SK-N-SH (cell line): ENCODE results near the gene NOL4L. TPM values are rescaled to one million over a fixed set of nuclear protein-coding genes. Genes with fewer than 3 reads are reported as not detected.

ENCODE experiments used
- CTCF ChIA-PET: fragments of 300-600, 350-600 bp; formaldehyde crosslinking; extraction: SDS; loops from one replicate; lab custom pipeline; 2021; lab: Yijun Ruan, JAX
- POLR2A ChIA-PET: fragments of 350-600 bp; sonication (Branson Sonifier 250); formaldehyde crosslinking; extraction: SDS; loops from one replicate; lab custom pipeline; 2020; ENCODE audit warnings: antibody characterized with exemption, inconsistent platforms; lab: Yijun Ruan, JAX
- DNase-seq: peaks from one replicate; pipeline ENCODE4 v3.0.0; 2012
- H2AFZ ChIP-seq: fragments of 200-600 bp; sonication (generic); 2 replicates; pipeline ENCODE4 v1.8.1; 2016; ENCODE audit warnings: antibody characterized with exemption, mild to moderate bottlenecking, low read depth
- H3F3A ChIP-seq: fragments of 200-600 bp; sonication (generic); replicated peaks from 2 replicates; pipeline ENCODE3; 2016; ENCODE audit warnings: antibody characterized with exemption, mild to moderate bottlenecking; ENCODE audit not compliant: insufficient read depth
- H3K27ac ChIP-seq, 2 experiments: fragments of 200-500 bp in 1 of 2; fragments of 200-600 bp in 1 of 2; sonication (Bioruptor generic) in 1 of 2; sonication (generic), shearing (Covaris generic) in 1 of 2; 2 replicates each; pipeline versions ENCODE4 v1.5.1 to v1.6.1; 2014 to 2016; ENCODE audit warnings: low read depth in 2 of 2, inconsistent platforms in 1 of 2, low read length in 1 of 2, mild to moderate bottlenecking in 1 of 2, mixed read lengths in 1 of 2
- H3K27me3 ChIP-seq: fragments of 200-600 bp; sonication (generic), shearing (Covaris generic); 2 replicates; pipeline ENCODE4 v1.6.1; 2016; ENCODE audit warnings: mixed run types; ENCODE audit not compliant: insufficient read depth
- H3K36me3 ChIP-seq, 2 experiments: fragments of 200-500 bp in 1 of 2; fragments of 200-600 bp in 1 of 2; sonication (Bioruptor generic) in 1 of 2; sonication (generic) in 1 of 2; replicated peaks in 1 of 2; 2 replicates each; pipeline versions ENCODE3 to v1.5.1; 2014 to 2016; ENCODE audit warnings: low read length in 1 of 2, mild to moderate bottlenecking in 1 of 2; ENCODE audit not compliant: insufficient read depth in 2 of 2, control insufficient read depth in 1 of 2
- H3K4me1 ChIP-seq, 2 experiments: fragments of 200-500 bp in 1 of 2; fragments of 200-600 bp in 1 of 2; sonication (Bioruptor generic) in 1 of 2; sonication (generic), shearing (Covaris generic) in 1 of 2; 2 replicates each; pipeline versions ENCODE4 v1.5.1 to v1.6.1; 2014 to 2016; ENCODE audit warnings: low read depth in 1 of 2, low read length in 1 of 2, mixed run types in 1 of 2; ENCODE audit not compliant: insufficient read depth in 2 of 2, control insufficient read depth in 1 of 2
- H3K4me2 ChIP-seq: fragments of 200-600 bp; sonication (generic), shearing (Covaris generic); 2 replicates; pipeline ENCODE4 v1.6.1; 2017; ENCODE audit warnings: mixed run types
- H3K4me3 ChIP-seq, 2 experiments: fragments of 200-500 bp in 1 of 2; fragments of 200-600 bp in 1 of 2; sonication (Bioruptor generic) in 1 of 2; sonication (generic), shearing (Covaris generic) in 1 of 2; 2 replicates each; pipeline versions ENCODE4 v1.5.1 to v1.8.1; 2014 to 2016; ENCODE audit warnings: low read depth in 2 of 2, inconsistent platforms in 1 of 2, low read length in 1 of 2, mild to moderate bottlenecking in 1 of 2, mixed read lengths in 1 of 2, moderate library complexity in 1 of 2
- H3K79me2 ChIP-seq: fragments of 200-600 bp; sonication (generic); 2 replicates; pipeline ENCODE4 v1.8.1; 2017; ENCODE audit warnings: mild to moderate bottlenecking; ENCODE audit not compliant: insufficient read depth
- H3K9ac ChIP-seq: fragments of 200-600 bp; sonication (generic); 2 replicates; pipeline ENCODE4 v1.6.1; 2017; ENCODE audit warnings: mixed run types
- H3K9me2 ChIP-seq: fragments of 200-600 bp; sonication (generic); 2 replicates; pipeline ENCODE4 v1.6.1; 2017; ENCODE audit warnings: mixed run types
- H3K9me3 ChIP-seq: fragments of 200-600 bp; sonication (generic); 2 replicates; pipeline ENCODE4 v1.6.1; 2017; ENCODE audit warnings: mixed run types, mild to moderate bottlenecking, moderate library complexity
- H4K20me1 ChIP-seq: fragments of 200-600 bp; sonication (generic); 2 replicates; pipeline ENCODE4 v1.6.1; 2017; ENCODE audit warnings: mild to moderate bottlenecking, mixed run types; ENCODE audit not compliant: insufficient read depth
- CHD2 ChIP-seq: fragments of 150-350 bp; IDR thresholded peaks from 2 replicates; pipeline ENCODE4 v1.6.1; 2018; ENCODE audit warnings: low read length; ENCODE audit not compliant: partially characterized antibody
- ELF1 ChIP-seq: IDR thresholded peaks from 2 replicates; pipeline ENCODE4 v1.4.0; 2012
- GABPA ChIP-seq: IDR thresholded peaks from 2 replicates; pipeline ENCODE4 v1.4.0; 2012; ENCODE audit warnings: low read depth, mild to moderate bottlenecking
- GATA2 ChIP-seq: sonication (generic); formaldehyde crosslinking; IDR thresholded peaks from 2 replicates; pipeline ENCODE4 v1.5.0; 2020; ENCODE audit warnings: mild to moderate bottlenecking, missing genetic modification reagents
- MEF2A ChIP-seq: IDR thresholded peaks from 2 replicates; pipeline ENCODE4 v1.4.0; 2012; ENCODE audit warnings: low read depth, borderline replicate concordance
- RCOR1 ChIP-seq: fragments of 150-350 bp; IDR thresholded peaks from 2 replicates; pipeline ENCODE4 v1.6.1; 2017; ENCODE audit warnings: antibody characterized with exemption, low read length
- SMC3 ChIP-seq: IDR thresholded peaks from 2 replicates; pipeline ENCODE4 v1.6.1; 2012; ENCODE audit warnings: low read depth, low read length, improper control_type of control experiment
- TAF1 ChIP-seq: IDR thresholded peaks from 2 replicates; pipeline ENCODE4 v1.6.1; 2012; ENCODE audit warnings: low read depth, mild to moderate bottlenecking, low read length, moderate library complexity, borderline replicate concordance
- WGBS: methylation state at CpG from one replicate; pipeline ENCODE4 v1.1.6; 2017; ENCODE audit warnings: low lambda C conversion rate; 5-methylcytosine and 5-hydroxymethylcytosine counted together
- polyA plus RNA-seq, 3 experiments: library from polyadenylated mRNA; depleted of rRNA; stranded (reverse); fragments of >200 nt; gene quantifications; 2 replicates each; pipeline ENCODE4 v1.2.3, GENCODE V29; 2012
- TF ChIP-seq, protein P1 (sequence below): IDR thresholded peaks from 2 replicates; pipeline ENCODE4 v1.6.1; 2012; ENCODE audit warnings: mild to moderate bottlenecking, low read depth, low read length, moderate library complexity
- TF ChIP-seq, protein P2 (sequence below): IDR thresholded peaks from 2 replicates; pipeline ENCODE4 v1.4.0; 2012; ENCODE audit warnings: low read depth, borderline replicate concordance
- TF ChIP-seq, protein P3 (sequence below): IDR thresholded peaks from 2 replicates; pipeline ENCODE4; 2012
- TF ChIP-seq, protein P4 (sequence below): fragments of 150-350 bp; IDR thresholded peaks from 2 replicates; pipeline ENCODE4 v1.6.1; 2016; ENCODE audit warnings: mild to moderate bottlenecking, low read depth, low read length

The NOL4L gene
- polyA plus RNA-seq, 1 of the 3 experiments (the other 2 are of a cell fraction), result 14.3 TPM

DNA sequence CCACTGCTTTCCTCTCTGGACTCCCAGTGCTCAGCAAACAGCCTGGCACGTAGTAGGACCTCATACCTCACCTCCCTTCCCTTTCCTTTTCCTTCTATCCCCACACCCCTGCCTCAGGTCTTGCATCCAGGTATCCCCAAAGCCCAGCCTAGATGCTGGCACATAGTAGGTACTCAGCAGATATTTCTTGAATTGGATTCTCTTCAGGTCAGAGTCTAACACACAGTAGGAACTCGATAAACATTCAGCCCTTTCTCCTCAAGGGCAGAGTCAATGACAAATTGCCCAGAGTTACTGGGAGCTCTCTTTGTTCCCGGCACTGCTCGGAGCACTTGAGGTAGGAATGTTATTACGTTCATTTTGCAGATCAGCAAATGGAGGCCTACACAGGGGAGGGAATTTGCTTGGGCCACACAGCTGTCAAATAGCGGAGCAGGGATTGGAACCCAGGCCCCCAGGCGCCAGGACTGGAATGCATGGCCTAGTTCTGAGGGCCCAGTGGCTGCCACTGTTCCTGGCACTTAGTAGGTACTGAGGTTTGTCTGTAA lies 25.9 kb downstream of the NOL4L start:
- Histone ChIP-seq H3K27me3 (no peaks in the 10 kb centered on the region), H4K20me1 (no peaks in the 10 kb centered on the region), H3K9me3 (no peaks in the 10 kb centered on the region), H3K9me2 (no peaks in the 10 kb centered on the region), H2AFZ (no peak overlapping the region), H3K4me2 (no peak overlapping the region), H3F3A (no peaks in the 10 kb centered on the region), H3K36me3 (no peaks in the 10 kb centered on the region), H3K79me2 (no peaks in the 10 kb centered on the region), H3K27ac (no peak overlapping the region; a peak in 1 of 4 replicates), H3K4me1 (peaks cover 0 to 14% of the 10 kb centered on the region in 2 experiments; a peak in 1 of 4 replicates), H3K9ac (no peak overlapping the region), H3K4me3 (no peak overlapping the region)
- 45% methylated on average over 3 of the region's 7 CpGs for WGBS
- no peak for TF ChIP-seq CHD2
- TF ChIP-seq, protein P1, sequence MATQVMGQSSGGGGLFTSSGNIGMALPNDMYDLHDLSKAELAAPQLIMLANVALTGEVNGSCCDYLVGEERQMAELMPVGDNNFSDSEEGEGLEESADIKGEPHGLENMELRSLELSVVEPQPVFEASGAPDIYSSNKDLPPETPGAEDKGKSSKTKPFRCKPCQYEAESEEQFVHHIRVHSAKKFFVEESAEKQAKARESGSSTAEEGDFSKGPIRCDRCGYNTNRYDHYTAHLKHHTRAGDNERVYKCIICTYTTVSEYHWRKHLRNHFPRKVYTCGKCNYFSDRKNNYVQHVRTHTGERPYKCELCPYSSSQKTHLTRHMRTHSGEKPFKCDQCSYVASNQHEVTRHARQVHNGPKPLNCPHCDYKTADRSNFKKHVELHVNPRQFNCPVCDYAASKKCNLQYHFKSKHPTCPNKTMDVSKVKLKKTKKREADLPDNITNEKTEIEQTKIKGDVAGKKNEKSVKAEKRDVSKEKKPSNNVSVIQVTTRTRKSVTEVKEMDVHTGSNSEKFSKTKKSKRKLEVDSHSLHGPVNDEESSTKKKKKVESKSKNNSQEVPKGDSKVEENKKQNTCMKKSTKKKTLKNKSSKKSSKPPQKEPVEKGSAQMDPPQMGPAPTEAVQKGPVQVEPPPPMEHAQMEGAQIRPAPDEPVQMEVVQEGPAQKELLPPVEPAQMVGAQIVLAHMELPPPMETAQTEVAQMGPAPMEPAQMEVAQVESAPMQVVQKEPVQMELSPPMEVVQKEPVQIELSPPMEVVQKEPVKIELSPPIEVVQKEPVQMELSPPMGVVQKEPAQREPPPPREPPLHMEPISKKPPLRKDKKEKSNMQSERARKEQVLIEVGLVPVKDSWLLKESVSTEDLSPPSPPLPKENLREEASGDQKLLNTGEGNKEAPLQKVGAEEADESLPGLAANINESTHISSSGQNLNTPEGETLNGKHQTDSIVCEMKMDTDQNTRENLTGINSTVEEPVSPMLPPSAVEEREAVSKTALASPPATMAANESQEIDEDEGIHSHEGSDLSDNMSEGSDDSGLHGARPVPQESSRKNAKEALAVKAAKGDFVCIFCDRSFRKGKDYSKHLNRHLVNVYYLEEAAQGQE, result no peak
- TF ChIP-seq, protein P2, sequence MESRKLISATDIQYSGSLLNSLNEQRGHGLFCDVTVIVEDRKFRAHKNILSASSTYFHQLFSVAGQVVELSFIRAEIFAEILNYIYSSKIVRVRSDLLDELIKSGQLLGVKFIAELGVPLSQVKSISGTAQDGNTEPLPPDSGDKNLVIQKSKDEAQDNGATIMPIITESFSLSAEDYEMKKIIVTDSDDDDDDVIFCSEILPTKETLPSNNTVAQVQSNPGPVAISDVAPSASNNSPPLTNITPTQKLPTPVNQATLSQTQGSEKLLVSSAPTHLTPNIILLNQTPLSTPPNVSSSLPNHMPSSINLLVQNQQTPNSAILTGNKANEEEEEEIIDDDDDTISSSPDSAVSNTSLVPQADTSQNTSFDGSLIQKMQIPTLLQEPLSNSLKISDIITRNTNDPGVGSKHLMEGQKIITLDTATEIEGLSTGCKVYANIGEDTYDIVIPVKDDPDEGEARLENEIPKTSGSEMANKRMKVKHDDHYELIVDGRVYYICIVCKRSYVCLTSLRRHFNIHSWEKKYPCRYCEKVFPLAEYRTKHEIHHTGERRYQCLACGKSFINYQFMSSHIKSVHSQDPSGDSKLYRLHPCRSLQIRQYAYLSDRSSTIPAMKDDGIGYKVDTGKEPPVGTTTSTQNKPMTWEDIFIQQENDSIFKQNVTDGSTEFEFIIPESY, result no peak
- TF ChIP-seq, protein P3, sequence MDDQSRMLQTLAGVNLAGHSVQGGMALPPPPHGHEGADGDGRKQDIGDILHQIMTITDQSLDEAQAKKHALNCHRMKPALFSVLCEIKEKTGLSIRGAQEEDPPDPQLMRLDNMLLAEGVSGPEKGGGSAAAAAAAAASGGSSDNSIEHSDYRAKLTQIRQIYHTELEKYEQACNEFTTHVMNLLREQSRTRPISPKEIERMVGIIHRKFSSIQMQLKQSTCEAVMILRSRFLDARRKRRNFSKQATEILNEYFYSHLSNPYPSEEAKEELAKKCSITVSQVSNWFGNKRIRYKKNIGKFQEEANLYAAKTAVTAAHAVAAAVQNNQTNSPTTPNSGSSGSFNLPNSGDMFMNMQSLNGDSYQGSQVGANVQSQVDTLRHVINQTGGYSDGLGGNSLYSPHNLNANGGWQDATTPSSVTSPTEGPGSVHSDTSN, result no peak
- TF ChIP-seq, protein P4, sequence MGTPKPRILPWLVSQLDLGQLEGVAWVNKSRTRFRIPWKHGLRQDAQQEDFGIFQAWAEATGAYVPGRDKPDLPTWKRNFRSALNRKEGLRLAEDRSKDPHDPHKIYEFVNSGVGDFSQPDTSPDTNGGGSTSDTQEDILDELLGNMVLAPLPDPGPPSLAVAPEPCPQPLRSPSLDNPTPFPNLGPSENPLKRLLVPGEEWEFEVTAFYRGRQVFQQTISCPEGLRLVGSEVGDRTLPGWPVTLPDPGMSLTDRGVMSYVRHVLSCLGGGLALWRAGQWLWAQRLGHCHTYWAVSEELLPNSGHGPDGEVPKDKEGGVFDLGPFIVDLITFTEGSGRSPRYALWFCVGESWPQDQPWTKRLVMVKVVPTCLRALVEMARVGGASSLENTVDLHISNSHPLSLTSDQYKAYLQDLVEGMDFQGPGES, result no peak
- ChIA-PET CTCF (interaction anchor here (1.6 kb wide), 1 partner anchor 37 kb away, joined by 4 read pairs; no protein-coding TSS in a partner anchor), POLR2A (no interaction called here)
- no peak for DNase-seq

DNA sequence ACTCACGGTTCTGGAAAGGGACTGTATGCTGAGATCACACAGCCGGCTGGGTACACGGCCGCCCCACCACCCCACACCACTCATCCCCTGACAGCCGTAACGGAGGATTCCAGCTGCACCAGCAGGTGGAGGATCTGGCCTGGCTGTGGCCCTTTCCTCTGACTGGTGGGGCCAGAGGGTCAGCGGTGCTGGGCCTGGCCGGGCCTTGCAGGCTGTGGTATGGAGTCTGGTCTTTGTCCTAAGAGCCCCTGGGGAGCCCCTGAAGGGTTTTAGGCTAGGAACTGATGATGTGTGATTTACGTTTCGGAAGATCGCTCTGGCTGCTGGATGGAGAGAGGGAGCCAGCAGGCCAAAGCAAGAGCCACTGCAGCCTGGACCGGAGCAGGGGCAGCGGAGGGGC lies 26.6 kb downstream of the NOL4L start:
- H3K79me2 ChIP-seq, result no peaks in the 10 kb centered on the region
- H2AFZ ChIP-seq, result no peak overlapping the region
- H3F3A ChIP-seq, result no peaks in the 10 kb centered on the region
- TF ChIP-seq, protein P4, result no peak
- TF ChIP-seq SMC3 (no peak), ELF1 (no peak), MEF2A (no peak), RCOR1 (no peak), GATA2 (CRISPR knock-in tag) (no peak), TAF1 (no peak), GABPA (no peak)
- TF ChIP-seq, protein P1, result no peak
- no peak overlapping the region for H3K4me3 ChIP-seq
- peaks cover 0 to 14% of the 10 kb centered on the region in 2 experiments; a peak in 1 of 4 replicates for H3K4me1 ChIP-seq
- no peaks in the 10 kb centered on the region for H3K27me3 ChIP-seq
- 92% methylated on average over 13 of the region's 13 CpGs for WGBS
- H3K9me3 ChIP-seq, result no peaks in the 10 kb centered on the region
- H4K20me1 ChIP-seq, result no peaks in the 10 kb centered on the region
- no peak overlapping the region for H3K27ac ChIP-seq
- H3K36me3 ChIP-seq, result no peaks in the 10 kb centered on the region
- ChIA-PET CTCF (interaction anchor here (3.1 kb wide), 1 partner anchor 36 kb away, joined by 12 read pairs; no protein-coding TSS in a partner anchor), POLR2A (no interaction called here)
- no peak overlapping the region for H3K4me2 ChIP-seq
- no peaks in the 10 kb centered on the region for H3K9me2 ChIP-seq
- H3K9ac ChIP-seq, result no peak overlapping the region
- no peak for DNase-seq
